Measurements from ENCODE around the gene SRPRB.

DNA sequence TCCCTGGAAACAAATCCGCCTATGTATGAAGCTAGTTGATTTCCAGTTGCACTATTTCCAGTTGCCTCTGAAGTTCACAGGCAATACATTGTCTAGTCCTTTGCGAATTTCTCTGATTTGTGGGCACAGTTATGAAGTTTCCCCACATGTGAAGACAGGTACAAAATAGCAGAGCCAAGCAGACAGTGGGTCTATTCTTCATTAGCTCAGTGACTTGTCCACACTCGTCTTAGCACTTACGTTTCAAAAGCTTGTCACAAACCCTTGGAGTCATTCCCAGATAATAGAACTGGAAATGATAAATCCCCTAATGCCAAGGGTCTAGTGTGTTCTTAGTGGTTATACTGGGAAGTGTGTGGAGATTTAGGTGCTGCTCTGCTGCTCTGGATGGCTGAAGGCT is 14.5 kb downstream of the SRPRB start:
- TF ChIP-seq, protein P1, sequence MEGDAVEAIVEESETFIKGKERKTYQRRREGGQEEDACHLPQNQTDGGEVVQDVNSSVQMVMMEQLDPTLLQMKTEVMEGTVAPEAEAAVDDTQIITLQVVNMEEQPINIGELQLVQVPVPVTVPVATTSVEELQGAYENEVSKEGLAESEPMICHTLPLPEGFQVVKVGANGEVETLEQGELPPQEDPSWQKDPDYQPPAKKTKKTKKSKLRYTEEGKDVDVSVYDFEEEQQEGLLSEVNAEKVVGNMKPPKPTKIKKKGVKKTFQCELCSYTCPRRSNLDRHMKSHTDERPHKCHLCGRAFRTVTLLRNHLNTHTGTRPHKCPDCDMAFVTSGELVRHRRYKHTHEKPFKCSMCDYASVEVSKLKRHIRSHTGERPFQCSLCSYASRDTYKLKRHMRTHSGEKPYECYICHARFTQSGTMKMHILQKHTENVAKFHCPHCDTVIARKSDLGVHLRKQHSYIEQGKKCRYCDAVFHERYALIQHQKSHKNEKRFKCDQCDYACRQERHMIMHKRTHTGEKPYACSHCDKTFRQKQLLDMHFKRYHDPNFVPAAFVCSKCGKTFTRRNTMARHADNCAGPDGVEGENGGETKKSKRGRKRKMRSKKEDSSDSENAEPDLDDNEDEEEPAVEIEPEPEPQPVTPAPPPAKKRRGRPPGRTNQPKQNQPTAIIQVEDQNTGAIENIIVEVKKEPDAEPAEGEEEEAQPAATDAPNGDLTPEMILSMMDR (IDR thresholded peaks at IDR 0.05): no peak
- TF ChIP-seq EZH2 (IDR thresholded peaks at IDR 0.05) (no peak), EZH2phosphoT487 (IDR thresholded peaks at IDR 0.05) (no peak)

All from neural progenitor cell (in vitro differentiated cells).